Left kidney (tissue), 2 donors: ENCODE data around the gene TNS3. TPM values are rescaled to one million over a fixed set of nuclear protein-coding genes. Genes with fewer than 3 reads are reported as not detected.
"Not testable (repeated sequence)": the region's sequence is repeated elsewhere in the genome, so short reads cannot be mapped to it uniquely, and the experiment has no call there.

Source experiments
- DNase-seq: peaks from one replicate; pipeline ENCODE4 v3.0.0-alpha.2; 2013
- polyA plus RNA-seq: library from polyadenylated mRNA; unstranded; fragments of 120-200 nt; gene quantifications from one replicate; pipeline ENCODE4 v1.2.1, GENCODE V29; 2013; ENCODE audit not compliant: insufficient read length

Gene TNS3
- polyA plus RNA-seq, 1 donor = 87.4 TPM

GRCh38 chr7:47603514-47604255 lies 21.8 kb upstream of the TNS3 start:
- DNase-seq = not testable (repeated sequence)

- no peak for DNase-seq
These were observed 20.5 kb upstream of the TNS3 start for GRCh38 chr7:47602272-47603004.

- DNase-seq = no peak
These were observed 20.0 kb upstream of the TNS3 start for GRCh38 chr7:47601881-47602249.

- DNase-seq = no peak
These were observed 19.4 kb upstream of the TNS3 start for GRCh38 chr7:47601119-47601880.

- no peak for DNase-seq
These were observed 18.5 kb upstream of the TNS3 start for GRCh38 chr7:47600199-47601118.

GRCh38 chr7:47597379-47597778 lies 15.5 kb upstream of the TNS3 start:
- no peak for DNase-seq

GRCh38 chr7:47596502-47597202 lies 14.7 kb upstream of the TNS3 start:
- no peak for DNase-seq

- no peak for DNase-seq
These were observed 12.5 kb upstream of the TNS3 start for GRCh38 chr7:47594406-47594805.

GRCh38 chr7:47591655-47592572 lies 10.0 kb upstream of the TNS3 start:
- no peak for DNase-seq

- DNase-seq = no peak
These were observed 9.3 kb upstream of the TNS3 start for GRCh38 chr7:47591089-47591654.

GRCh38 chr7:47590215-47590614 lies 8.3 kb upstream of the TNS3 start:
- DNase-seq = not testable (repeated sequence)

- no peak for DNase-seq
These were observed 6.9 kb upstream of the TNS3 start for GRCh38 chr7:47588704-47589225.

GRCh38 chr7:47587976-47588375 lies 6.1 kb upstream of the TNS3 start:
- no peak for DNase-seq

- no peak for DNase-seq
These were observed 5.4 kb upstream of the TNS3 start for GRCh38 chr7:47587351-47587750.

GRCh38 chr7:47586925-47587324 lies 5.0 kb upstream of the TNS3 start:
- no peak for DNase-seq

- DNase-seq = not testable (repeated sequence)
These were observed 4.3 kb upstream of the TNS3 start for GRCh38 chr7:47586161-47586670.

- DNase-seq = no peak
These were observed 2.6 kb upstream of the TNS3 start for GRCh38 chr7:47584536-47584895.

- no peak for DNase-seq
These were observed 2.0 kb upstream of the TNS3 start for GRCh38 chr7:47583739-47584535.
